B cell (primary cell): ENCODE data around the gene CARMIL1. TPM values are rescaled to one million over a fixed set of nuclear protein-coding genes. Genes with fewer than 3 reads are reported as not detected.

Experiments
- ATAC-seq: fragments of 200-7000 bp; cut with Tn5 transposase; one replicate; pipeline ENCODE4 v1.10.0; 2021; ENCODE audit warnings: low read depth, mild to moderate bottlenecking, moderate number of reproducible peaks, moderate library complexity
- CTCF ChIA-PET: fragments of 350-600 bp; sonication (Branson Sonifier 250); formaldehyde crosslinking; loops from one replicate; lab custom pipeline; 2021; ENCODE audit warnings: antibody characterized with exemption, inconsistent platforms; lab: Charles Lee
- POLR2A ChIA-PET: fragments of 350-600 bp; sonication (Branson Sonifier 250); formaldehyde crosslinking; loops from one replicate; lab custom pipeline; 2021; ENCODE audit warnings: antibody characterized with exemption; lab: Charles Lee
- DNase-seq: peaks from one replicate; pipeline ENCODE4 v3.0.0; 2013
- H2AFZ ChIP-seq: 2 replicates; pipeline ENCODE4 v1.6.1; 2012; ENCODE audit warnings: mild to moderate bottlenecking, low read depth, low read length; ENCODE audit not compliant: insufficient read depth, poor library complexity, severe bottlenecking
- H3K27ac ChIP-seq, 2 donors: 1 replicate in 1 of 2; 2 replicates in 1 of 2; pipeline ENCODE4 v1.5.1; 2012 to 2013; ENCODE audit warnings: low read length in 2 of 2, mild to moderate bottlenecking in 2 of 2, moderate library complexity in 1 of 2
- H3K27me3 ChIP-seq, 4 experiments: fragments of 200-600 bp in 1 of 4; sonication (generic) in 1 of 4; replicated peaks in 1 of 4; 1 replicate in 2 of 4; 2 replicates in 2 of 4; pipeline versions ENCODE4 v1.6.1 to v1.7.0; 2013 to 2016; ENCODE audit warnings: low read length in 3 of 4, mild to moderate bottlenecking in 2 of 4, mixed read lengths in 1 of 4, moderate library complexity in 1 of 4; ENCODE audit not compliant: insufficient read depth in 4 of 4, control insufficient read depth in 3 of 4; ENCODE audit errors: control extremely low read depth in 1 of 4
- H3K36me3 ChIP-seq, 2 experiments: replicated peaks in 1 of 2; 1 replicate in 1 of 2; 2 replicates in 1 of 2; pipeline versions ENCODE4 v1.6.1 to v1.7.1; 2013; ENCODE audit warnings: low read length in 1 of 2; ENCODE audit not compliant: insufficient read depth in 2 of 2, control insufficient read depth in 1 of 2; ENCODE audit errors: control extremely low read depth in 1 of 2, extremely low read depth in 1 of 2
- H3K4me1 ChIP-seq, 2 donors: fragments of 200-600 bp in 1 of 2; sonication (generic) in 1 of 2; 1 replicate in 1 of 2; 2 replicates in 1 of 2; pipeline versions ENCODE4 v1.5.1 to v1.6.1; 2013 to 2017; ENCODE audit warnings: low read length in 2 of 2; ENCODE audit not compliant: control insufficient read depth in 2 of 2, insufficient read depth in 2 of 2
- H3K4me2 ChIP-seq: replicated peaks from 2 replicates; pipeline ENCODE3; 2012; ENCODE audit warnings: mild to moderate bottlenecking, low read depth, low read length; ENCODE audit not compliant: poor library complexity, severe bottlenecking
- H3K4me3 ChIP-seq, 5 experiments: fragments of 200-600 bp in 1 of 5; sonication (generic) in 1 of 5; 1 replicate in 3 of 5; 2 replicates in 2 of 5; pipeline versions ENCODE4 v1.5.1 to v1.7.0; 2011 to 2016; ENCODE audit warnings: low read length in 4 of 5, mild to moderate bottlenecking in 4 of 5, low read depth in 2 of 5, control low read depth in 1 of 5, moderate library complexity in 1 of 5; ENCODE audit not compliant: insufficient read depth in 1 of 5; ENCODE audit errors: control extremely low read depth in 1 of 5, extremely low read depth in 1 of 5
- H3K79me2 ChIP-seq: fragments of 200-600 bp; sonication (generic); one replicate; pipeline ENCODE4 v1.6.0; 2016; ENCODE audit warnings: low read length; ENCODE audit not compliant: control insufficient read depth, insufficient read depth
- H3K9ac ChIP-seq: fragments of 200-600 bp; sonication (generic); 2 replicates; pipeline ENCODE4 v1.6.1; 2017; ENCODE audit warnings: mild to moderate bottlenecking, low read length, moderate library complexity
- H3K9me3 ChIP-seq, 3 donors: one replicate each; pipeline versions ENCODE4 v1.6.1 to v1.7.1; 2013; ENCODE audit warnings: low read length in 2 of 3; ENCODE audit not compliant: control insufficient read depth in 2 of 3, insufficient read depth in 1 of 3; ENCODE audit errors: control extremely low read depth in 1 of 3
- H4K20me1 ChIP-seq: 2 replicates; pipeline ENCODE4 v1.6.0; 2012; ENCODE audit warnings: mild to moderate bottlenecking, low read length; ENCODE audit not compliant: insufficient read depth, control insufficient read depth, poor library complexity, severe bottlenecking
- H3K27ac Mint-ChIP-seq: one replicate; pipeline ENCODE4 v1.8.0; 2021; ENCODE audit warnings: mixed read lengths
- H3K27me3 Mint-ChIP-seq: one replicate; pipeline ENCODE4 v1.8.0; 2021; ENCODE audit warnings: mixed read lengths
- H3K4me1 Mint-ChIP-seq: one replicate; pipeline ENCODE4 v1.8.0; 2021; ENCODE audit warnings: mixed read lengths
- H3K4me3 Mint-ChIP-seq: one replicate; pipeline ENCODE4 v1.8.0; 2021; ENCODE audit warnings: mixed read lengths
- H3K9me3 Mint-ChIP-seq: one replicate; pipeline ENCODE4 v1.8.0; 2022; ENCODE audit warnings: mixed read lengths; ENCODE audit not compliant: insufficient read depth
- EZH2 ChIP-seq: IDR thresholded peaks from 2 replicates; pipeline ENCODE4 v1.6.1; 2012; ENCODE audit warnings: borderline replicate concordance, low read depth, mild to moderate bottlenecking, moderate library complexity, low read length; ENCODE audit not compliant: insufficient read depth, poor library complexity, severe bottlenecking
- WGBS: methylation state at CpG from one replicate; pipeline ENCODE4 v1.1.5; 2013; ENCODE audit warnings: missing lambda C conversion rate; ENCODE audit not compliant: insufficient coverage; 5-methylcytosine and 5-hydroxymethylcytosine counted together
- intact Hi-C: fragments of 100-400 bp; cut with micrococcal nuclease; formaldehyde crosslinking; loops from one replicate; pipeline ENCODE4 v1.10.0; 2022
- polyA plus RNA-seq: library from polyadenylated mRNA; depleted of rRNA; stranded (reverse); fragments of >200 nt; gene quantifications from 2 replicates; pipeline ENCODE4 v1.2.3, GENCODE V29; 2012
- total RNA-seq, 2 donors: library from RNA; stranded (reverse); fragments of 120-200 nt in 1 of 2; gene quantifications; 1 replicate in 1 of 2; 2 replicates in 1 of 2; pipeline versions ENCODE4 v1.2.3 to v1.2.4, GENCODE V29; 2013 to 2022
- TF ChIP-seq, protein P1 (sequence below): fragments of 200-600 bp; IDR thresholded peaks from one replicate; pipeline ENCODE4 v1.8.0; 2022; ENCODE audit warnings: antibody characterized with exemption, mild to moderate bottlenecking

Gene CARMIL1
- total and polyA plus RNA-seq, 2 donors (not counting 1 experiment from before 2014, with no cell fraction given): 7.5 to 11.0 TPM

DNA sequence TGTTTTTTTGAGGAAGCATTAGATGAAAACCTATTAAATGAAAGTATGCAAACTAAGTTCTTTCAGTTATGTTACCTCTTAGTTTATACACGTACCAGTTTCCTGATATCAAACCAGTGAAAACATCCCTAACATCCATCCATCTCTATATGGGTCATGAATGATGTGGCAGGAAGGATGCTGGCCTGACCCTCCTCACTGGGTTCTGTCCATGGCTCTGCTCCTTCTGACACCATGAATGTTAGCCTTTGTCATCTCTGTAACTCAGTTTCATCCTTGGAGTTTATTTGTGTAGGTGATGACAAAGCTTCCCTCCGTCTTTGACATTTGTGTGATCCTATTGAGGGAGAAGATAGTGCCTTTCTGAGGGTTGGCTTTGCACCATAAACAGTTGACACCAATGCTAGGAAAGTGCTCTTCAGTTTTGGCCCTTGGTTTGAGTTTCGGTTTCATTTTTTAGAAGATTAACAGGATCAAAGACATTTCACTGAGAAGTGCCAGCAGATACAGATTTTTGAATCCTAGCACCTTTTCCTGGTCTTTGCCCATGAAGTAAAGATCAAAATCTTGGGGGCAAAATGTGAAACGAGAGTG lies 300.8 kb downstream of the CARMIL1 start:
- CTCF ChIA-PET: interaction anchor here (0.9 to 1.1 kb wide), 3 partner anchors 25 to 315 kb away, joined by 3 to 5 read pairs (median 3); no protein-coding TSS in a partner anchor
- POLR2A ChIA-PET: no interaction called here
- intact Hi-C loops: no loop called here
- H4K20me1 ChIP-seq: no peaks in the 10 kb centered on the region
- H3K79me2 ChIP-seq: no peaks in the 10 kb centered on the region
- H3K27ac Mint-ChIP-seq: no peak overlapping the region
- ATAC-seq (no peak), DNase-seq (no peak)
- no peak overlapping the region for H3K4me2 ChIP-seq
- H3K27ac ChIP-seq: no peak overlapping the region
- H3K9me3 ChIP-seq: no peaks in the 10 kb centered on the region
- no peak overlapping the region for H3K9ac ChIP-seq
- no peak overlapping the region for H3K4me3 ChIP-seq
- no peaks in the 10 kb centered on the region for H3K9me3 Mint-ChIP-seq
- H3K36me3 ChIP-seq: no peaks in the 10 kb centered on the region
- WGBS: 95% methylated on average over 3 of the region's 4 CpGs
- TF ChIP-seq, protein P1, sequence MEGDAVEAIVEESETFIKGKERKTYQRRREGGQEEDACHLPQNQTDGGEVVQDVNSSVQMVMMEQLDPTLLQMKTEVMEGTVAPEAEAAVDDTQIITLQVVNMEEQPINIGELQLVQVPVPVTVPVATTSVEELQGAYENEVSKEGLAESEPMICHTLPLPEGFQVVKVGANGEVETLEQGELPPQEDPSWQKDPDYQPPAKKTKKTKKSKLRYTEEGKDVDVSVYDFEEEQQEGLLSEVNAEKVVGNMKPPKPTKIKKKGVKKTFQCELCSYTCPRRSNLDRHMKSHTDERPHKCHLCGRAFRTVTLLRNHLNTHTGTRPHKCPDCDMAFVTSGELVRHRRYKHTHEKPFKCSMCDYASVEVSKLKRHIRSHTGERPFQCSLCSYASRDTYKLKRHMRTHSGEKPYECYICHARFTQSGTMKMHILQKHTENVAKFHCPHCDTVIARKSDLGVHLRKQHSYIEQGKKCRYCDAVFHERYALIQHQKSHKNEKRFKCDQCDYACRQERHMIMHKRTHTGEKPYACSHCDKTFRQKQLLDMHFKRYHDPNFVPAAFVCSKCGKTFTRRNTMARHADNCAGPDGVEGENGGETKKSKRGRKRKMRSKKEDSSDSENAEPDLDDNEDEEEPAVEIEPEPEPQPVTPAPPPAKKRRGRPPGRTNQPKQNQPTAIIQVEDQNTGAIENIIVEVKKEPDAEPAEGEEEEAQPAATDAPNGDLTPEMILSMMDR: no peak
- no peak for TF ChIP-seq EZH2
- H3K4me1 Mint-ChIP-seq: peaks cover 4% of the 10 kb centered on the region
- no peaks in the 10 kb centered on the region for H3K27me3 Mint-ChIP-seq
- H3K4me3 Mint-ChIP-seq: no peak overlapping the region
- peaks cover 0 to 3% of the 10 kb centered on the region in 2 donors for H3K4me1 ChIP-seq
- no peak overlapping the region for H2AFZ ChIP-seq
- no peaks in the 10 kb centered on the region for H3K27me3 ChIP-seq

DNA sequence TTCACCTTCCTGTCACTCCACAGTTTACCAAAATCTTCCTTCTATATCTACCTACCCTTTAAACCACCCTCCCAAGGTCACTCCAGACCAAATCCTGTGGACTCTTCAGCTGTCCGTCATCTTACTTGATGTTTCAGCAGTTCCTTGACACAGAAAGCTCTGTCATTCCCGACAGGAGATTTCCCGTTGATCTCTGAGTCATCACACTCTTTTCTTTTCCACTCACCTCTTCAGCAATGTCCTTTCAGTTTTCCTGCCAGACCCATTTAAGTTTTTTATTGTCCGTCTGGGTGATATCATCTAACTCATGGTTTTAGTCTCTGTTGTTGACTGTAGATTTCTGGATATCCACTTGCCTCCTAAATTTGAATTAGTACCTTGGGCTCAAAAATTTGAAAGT lies 302.9 kb downstream of the CARMIL1 start:
- H3K4me1 ChIP-seq: peaks cover 0 to 3% of the 10 kb centered on the region in 2 donors
- intact Hi-C loops: no loop called here
- no peaks in the 10 kb centered on the region for H3K9me3 ChIP-seq
- no peaks in the 10 kb centered on the region for H3K9me3 Mint-ChIP-seq
- H3K27me3 ChIP-seq: no peaks in the 10 kb centered on the region
- H3K79me2 ChIP-seq: no peaks in the 10 kb centered on the region
- ChIA-PET CTCF (interaction anchor here (1.6 kb wide), 1 partner anchor 316 kb away, joined by 4 read pairs; no protein-coding TSS in a partner anchor), POLR2A (no interaction called here)
- no peak overlapping the region for H3K4me3 Mint-ChIP-seq
- H3K27me3 Mint-ChIP-seq: no peaks in the 10 kb centered on the region
- no peak overlapping the region for H2AFZ ChIP-seq
- no peak overlapping the region for H3K4me2 ChIP-seq
- no peaks in the 10 kb centered on the region for H3K36me3 ChIP-seq
- H4K20me1 ChIP-seq: no peaks in the 10 kb centered on the region
- H3K27ac ChIP-seq: no peak overlapping the region
- no peak overlapping the region for H3K27ac Mint-ChIP-seq
- DNase-seq: no peak
- H3K4me3 ChIP-seq: no peak overlapping the region
- H3K4me1 Mint-ChIP-seq: peaks cover 4% of the 10 kb centered on the region
- H3K9ac ChIP-seq: no peak overlapping the region
- no peak for ATAC-seq
- TF ChIP-seq, protein P1: no peak
- TF ChIP-seq EZH2: no peak
- 92% methylated on average over 3 of the region's 4 CpGs for WGBS
